SU-DHL-6 (cell line): ENCODE data around the gene MAX.

Experiments used
- H2AFZ ChIP-seq: fragments of 200-600 bp; sonication (generic); 2 replicates; pipeline ENCODE4 v1.6.1; 2014; ENCODE audit warnings: low read depth, mild to moderate bottlenecking, moderate library complexity, mixed read lengths, antibody characterized with exemption, low read length; ENCODE audit not compliant: severe bottlenecking
- H3F3A ChIP-seq: fragments of 200-600 bp; shearing (Covaris generic); 2 replicates; pipeline ENCODE4 v1.6.0; 2016; ENCODE audit warnings: antibody characterized with exemption, mild to moderate bottlenecking; ENCODE audit not compliant: insufficient read depth
- H3K27ac ChIP-seq: fragments of 200-600 bp; sonication (generic); 2 replicates; pipeline ENCODE4 v1.5.1; 2016; ENCODE audit warnings: low read depth, mild to moderate bottlenecking, low read length, moderate library complexity, mixed read lengths
- H3K27me3 ChIP-seq: fragments of 200-600 bp; sonication (generic), shearing (Covaris generic); 2 replicates; pipeline ENCODE4 v1.6.0; 2014; ENCODE audit warnings: mild to moderate bottlenecking, low read length
- H3K36me3 ChIP-seq: fragments of 200-600 bp; sonication (generic); 2 replicates; pipeline ENCODE4 v1.6.1; 2014; ENCODE audit warnings: mild to moderate bottlenecking, low read length, mixed read lengths
- H3K4me2 ChIP-seq: fragments of 300-600, 200-600 bp; shearing (Covaris generic), sonication (generic); 2 replicates; pipeline ENCODE4 v1.6.0; 2014; ENCODE audit warnings: low read length, low read depth, mild to moderate bottlenecking; ENCODE audit not compliant: poor library complexity, severe bottlenecking
- H3K4me3 ChIP-seq: fragments of 200-600 bp; sonication (generic); 2 replicates; pipeline ENCODE4 v1.5.1; 2014; ENCODE audit warnings: antibody characterized with exemption, low read length, mild to moderate bottlenecking, mixed read lengths; ENCODE audit not compliant: insufficient read depth, poor library complexity, severe bottlenecking
- H3K79me2 ChIP-seq: fragments of 200-600 bp; sonication (generic); 2 replicates; pipeline ENCODE4 v1.6.1; 2014; ENCODE audit warnings: mild to moderate bottlenecking, low read length, moderate library complexity; ENCODE audit not compliant: insufficient read depth
- H3K9ac ChIP-seq: fragments of 200-600 bp; sonication (generic); 2 replicates; pipeline ENCODE4 v1.7.0; 2014; ENCODE audit warnings: mild to moderate bottlenecking, low read length
- H3K9me2 ChIP-seq: fragments of 200-600 bp; sonication (generic); replicated peaks from 2 replicates; pipeline ENCODE4 v1.6.1; 2014; ENCODE audit warnings: low read length; ENCODE audit not compliant: insufficient read depth
- H3K9me3 ChIP-seq: fragments of 200-600 bp; sonication (generic); 2 replicates; pipeline ENCODE4 v1.6.1; 2014; ENCODE audit warnings: low read length, mixed read lengths; ENCODE audit not compliant: insufficient read depth
- H4K20me1 ChIP-seq: fragments of 200-600 bp; sonication (generic); 2 replicates; pipeline ENCODE4 v1.6.1; 2014; ENCODE audit warnings: low read depth, mild to moderate bottlenecking, antibody characterized with exemption, low read length, moderate library complexity, mixed read lengths
- CTCF ChIP-seq: fragments of 200-600 bp; sonication (generic); IDR thresholded peaks from one replicate; pipeline ENCODE4 v1.5.1; 2017; ENCODE audit warnings: antibody characterized with exemption, mild to moderate bottlenecking, low read length, moderate library complexity; ENCODE audit not compliant: insufficient read depth, poor library complexity, severe bottlenecking
- EZH2phosphoT487 ChIP-seq: fragments of 200-600 bp; sonication (generic), shearing (Covaris generic); conservative IDR thresholded peaks from 2 replicates; pipeline ENCODE4 v1.6.1; 2018; ENCODE audit warnings: mild to moderate bottlenecking, antibody characterized with exemption, low read length, moderate library complexity, mixed read lengths

The MAX gene

GRCh38 chr14:65052832-65053231 is 49.5 kb downstream of the MAX start:
- Histone ChIP-seq H3K9me3 (no peaks in the 10 kb centered on the region), H3K27ac (no peak overlapping the region), H2AFZ (no peak overlapping the region), H4K20me1 (no peaks in the 10 kb centered on the region), H3K27me3 (no peaks in the 10 kb centered on the region), H3K4me3 (no peak overlapping the region), H3F3A (no peaks in the 10 kb centered on the region), H3K36me3 (no peaks in the 10 kb centered on the region), H3K9me2 (no peaks in the 10 kb centered on the region), H3K79me2 (no peaks in the 10 kb centered on the region), H3K9ac (no peak overlapping the region), H3K4me2 (no peak overlapping the region)
- no peak for TF ChIP-seq CTCF

GRCh38 chr14:65045709-65046108 is 56.6 kb downstream of the MAX start:
- no peak for TF ChIP-seq CTCF
- no peak overlapping the region for H2AFZ ChIP-seq
- no peaks in the 10 kb centered on the region for H4K20me1 ChIP-seq
- no peak overlapping the region for H3K4me2 ChIP-seq
- H3K9me3 ChIP-seq = no peaks in the 10 kb centered on the region
- no peaks in the 10 kb centered on the region for H3K79me2 ChIP-seq
- no peak overlapping the region for H3K4me3 ChIP-seq
- no peaks in the 10 kb centered on the region for H3K9me2 ChIP-seq
- H3K9ac ChIP-seq = no peak overlapping the region
- no peak overlapping the region for H3K27ac ChIP-seq
- H3K27me3 ChIP-seq = no peaks in the 10 kb centered on the region
- H3F3A ChIP-seq = no peaks in the 10 kb centered on the region
- H3K36me3 ChIP-seq = no peaks in the 10 kb centered on the region

- H4K20me1 ChIP-seq = no peaks in the 10 kb centered on the region
- H3K9me3 ChIP-seq = no peaks in the 10 kb centered on the region
- no peaks in the 10 kb centered on the region for H3K27me3 ChIP-seq
- no peak overlapping the region for H3K4me3 ChIP-seq
- no peaks in the 10 kb centered on the region for H3K9me2 ChIP-seq
- no peaks in the 10 kb centered on the region for H3F3A ChIP-seq
- H3K79me2 ChIP-seq = no peaks in the 10 kb centered on the region
- no peak overlapping the region for H2AFZ ChIP-seq
- H3K36me3 ChIP-seq = no peaks in the 10 kb centered on the region
- no peak overlapping the region for H3K9ac ChIP-seq
- no peak overlapping the region for H3K4me2 ChIP-seq
- TF ChIP-seq CTCF = no peak
- TF ChIP-seq EZH2phosphoT487 = no peak
- no peak overlapping the region for H3K27ac ChIP-seq
These were observed 57.3 kb downstream of the MAX start for GRCh38 chr14:65045006-65045405.

GRCh38 chr14:65044596-65044959 is 57.7 kb downstream of the MAX start:
- Histone ChIP-seq H3K4me3 (no peak overlapping the region), H3K27ac (no peak overlapping the region), H2AFZ (no peak overlapping the region), H3K9me3 (no peaks in the 10 kb centered on the region), H3K79me2 (no peaks in the 10 kb centered on the region), H3K9ac (no peak overlapping the region), H3K4me2 (no peak overlapping the region), H3F3A (no peaks in the 10 kb centered on the region), H3K36me3 (no peaks in the 10 kb centered on the region), H3K9me2 (no peaks in the 10 kb centered on the region), H3K27me3 (no peaks in the 10 kb centered on the region), H4K20me1 (no peaks in the 10 kb centered on the region)
- TF ChIP-seq CTCF = no peak
- TF ChIP-seq EZH2phosphoT487 = no peak
